ENCODE measurements around the gene MRPL12.

MRPL12 gene

GRCh38 chr17:81681672-81682071 lies 21.5 kb upstream of the MRPL12 start:
- Histone ChIP-seq H3K4me2 (ENCODE audit: low read depth, low read length) (no peak overlapping the region), H3K79me2 (ENCODE audit: low read length) (peaks cover 49% of the 10 kb centered on the region)

GRCh38 chr17:81682565-81683207 lies 20.5 kb upstream of the MRPL12 start:
- Histone ChIP-seq H3K27ac (ENCODE audit: low read length) (no peak overlapping the region), H3K27me3 (replicated peaks; ENCODE audit: insufficient read depth, low read length) (no peaks in the 10 kb centered on the region), H2AFZ (ENCODE audit: low read length) (peak overlapping the region; percentile 83; the same call in 1 of the 2 replicates)

More at GRCh38 chr17:81681672-81682071, 21.5 kb upstream of the MRPL12 start:
- Histone ChIP-seq H3K9me3 (replicated peaks; ENCODE audit: insufficient read depth, low read length) (no peaks in the 10 kb centered on the region), H2AFZ (ENCODE audit: low read length) (no peak overlapping the region), H3K9me2 (replicated peaks; ENCODE audit: insufficient read depth, low read length) (no peaks in the 10 kb centered on the region), H3K9ac (ENCODE audit: low read length) (no peak overlapping the region), H3K4me1 (ENCODE audit: low read length) (0 out of 2 replicates have a peak, but pooled peaks cover 16% of the 10 kb centered on the region), H3F3A (ENCODE audit: insufficient read depth, low read length) (no peaks in the 10 kb centered on the region), H4K20me1 (ENCODE audit: insufficient read depth, low read length) (no peaks in the 10 kb centered on the region), H3K27ac (ENCODE audit: low read length) (no peak overlapping the region), H3K4me3 (ENCODE audit: low read length) (no peak overlapping the region), H3K36me3 (replicated peaks; ENCODE audit: insufficient read depth, low read length) (0 out of 2 replicates have a peak, but pooled peaks cover 7% of the 10 kb centered on the region), H3K27me3 (replicated peaks; ENCODE audit: insufficient read depth, low read length) (no peaks in the 10 kb centered on the region)
- DNase-seq, result no peak
- TF ChIP-seq EZH2 (optimal IDR thresholded peaks at IDR 0.05; ENCODE audit: low read depth, low read length) (no peak), CTCF (IDR thresholded peaks at IDR 0.05; ENCODE audit: low read length) (no peak), EZH2phosphoT487 (IDR thresholded peaks at IDR 0.05; ENCODE audit: low read length) (no peak)

DNA sequence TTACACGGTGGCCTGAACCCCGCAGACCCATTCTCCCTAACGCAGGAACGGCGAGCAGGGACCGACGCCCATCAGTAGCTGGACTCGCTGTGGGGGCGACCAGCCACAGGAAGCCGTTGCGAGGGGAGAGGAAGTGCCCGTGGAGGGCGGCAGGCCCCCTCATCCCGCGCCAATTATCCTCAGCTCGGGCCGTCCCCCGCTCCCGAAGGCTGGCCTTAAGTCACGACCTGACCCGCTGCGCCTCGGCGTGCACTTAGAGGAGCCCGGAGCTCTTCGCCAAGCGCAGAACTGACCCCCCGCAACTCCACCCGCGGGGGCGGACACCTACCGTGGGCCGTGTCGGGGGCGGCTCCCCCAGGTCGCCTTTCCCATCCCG lies 20.0 kb upstream of the MRPL12 start:
- H3K4me1 ChIP-seq (ENCODE audit: low read length), result 0 out of 2 replicates have a peak, but pooled peaks cover 16% of the 10 kb centered on the region
- DNase-seq, result no peak
- peak overlapping the region; percentile 96 for H3K4me2 ChIP-seq (ENCODE audit: low read depth, low read length)
- peak overlapping the region; percentile 94 for H3K4me3 ChIP-seq (ENCODE audit: low read length)
- no peaks in the 10 kb centered on the region for H3K9me3 ChIP-seq (replicated peaks; ENCODE audit: insufficient read depth, low read length)
- H3K79me2 ChIP-seq (ENCODE audit: low read length), result peaks cover 64% of the 10 kb centered on the region
- TF ChIP-seq CTCF (IDR thresholded peaks at IDR 0.05; ENCODE audit: low read length) (no peak), EZH2phosphoT487 (IDR thresholded peaks at IDR 0.05; ENCODE audit: low read length) (no peak), EZH2 (optimal IDR thresholded peaks at IDR 0.05; ENCODE audit: low read depth, low read length) (no peak)
- H3K9me2 ChIP-seq (replicated peaks; ENCODE audit: insufficient read depth, low read length), result no peaks in the 10 kb centered on the region
- H4K20me1 ChIP-seq (ENCODE audit: insufficient read depth, low read length), result no peaks in the 10 kb centered on the region
- no peak overlapping the region for H3K27ac ChIP-seq (ENCODE audit: low read length)
- peaks cover 7% of the 10 kb centered on the region; the same call in 1 of the 2 replicates for H3K36me3 ChIP-seq (replicated peaks; ENCODE audit: insufficient read depth, low read length)
- H3K9ac ChIP-seq (ENCODE audit: low read length), result peak overlapping the region; percentile 87
- no peaks in the 10 kb centered on the region for H3F3A ChIP-seq (ENCODE audit: insufficient read depth, low read length)
- no peaks in the 10 kb centered on the region for H3K27me3 ChIP-seq (replicated peaks; ENCODE audit: insufficient read depth, low read length)
- H2AFZ ChIP-seq (ENCODE audit: low read length), result peak overlapping the region; percentile 83

More at GRCh38 chr17:81682565-81683207, 20.5 kb upstream of the MRPL12 start:
- Histone ChIP-seq H3K36me3 (replicated peaks; ENCODE audit: insufficient read depth, low read length) (peaks cover 7% of the 10 kb centered on the region; the same call in 1 of the 2 replicates), H3K4me2 (ENCODE audit: low read depth, low read length) (peak overlapping the region; percentile 96), H3K4me3 (ENCODE audit: low read length) (peak overlapping the region; percentile 94), H3K79me2 (ENCODE audit: low read length) (peaks cover 59% of the 10 kb centered on the region), H3K9me3 (replicated peaks; ENCODE audit: insufficient read depth, low read length) (no peaks in the 10 kb centered on the region), H3K4me1 (ENCODE audit: low read length) (0 out of 2 replicates have a peak, but pooled peaks cover 16% of the 10 kb centered on the region), H4K20me1 (ENCODE audit: insufficient read depth, low read length) (no peaks in the 10 kb centered on the region), H3K9ac (ENCODE audit: low read length) (peak overlapping the region; percentile 87), H3K9me2 (replicated peaks; ENCODE audit: insufficient read depth, low read length) (no peaks in the 10 kb centered on the region), H3F3A (ENCODE audit: insufficient read depth, low read length) (no peaks in the 10 kb centered on the region)
- DNase-seq, result no peak
- TF ChIP-seq CTCF (IDR thresholded peaks at IDR 0.05; ENCODE audit: low read length), result no peak

All from MM.1S (cell line).